Activated naive CD4-positive, alpha-beta T cell treated with anti-CD3 and anti-CD28 coated beads for 36 hours (primary cell): ENCODE measurements around the gene SCN10A. TPM values are rescaled to one million over a fixed set of nuclear protein-coding genes. Genes with fewer than 3 reads are reported as not detected.
A peak's percentile ranks its signal among the peaks of the same experiment; 100 is the strongest.

ENCODE experiments used
- CTCF ChIA-PET: fragments of 350-600 bp; sonication (Branson Sonifier 250); formaldehyde crosslinking; loops from one replicate; lab custom pipeline; 2021; ENCODE audit warnings: antibody characterized with exemption; lab: Charles Lee
- DNase-seq: peaks from one replicate; pipeline ENCODE4 v3.0.0-alpha.2; 2020
- H3K27ac Mint-ChIP-seq: one replicate; pipeline ENCODE4 v1.8.0; 2021; ENCODE audit warnings: mild to moderate bottlenecking, mixed read lengths
- H3K27me3 Mint-ChIP-seq: one replicate; pipeline ENCODE4 v1.8.0; 2021; ENCODE audit warnings: low read depth, mixed read lengths
- H3K36me3 Mint-ChIP-seq: one replicate; pipeline ENCODE4 v1.8.0; 2021; ENCODE audit warnings: low read depth, mixed read lengths
- H3K4me1 Mint-ChIP-seq: one replicate; pipeline ENCODE4 v1.8.0; 2021; ENCODE audit warnings: low read depth, mixed read lengths
- H3K4me3 Mint-ChIP-seq: one replicate; pipeline ENCODE4 v1.8.0; 2021; ENCODE audit warnings: mild to moderate bottlenecking, moderate library complexity, mixed read lengths
- H3K9me3 Mint-ChIP-seq: one replicate; pipeline ENCODE4 v1.8.0; 2021; ENCODE audit warnings: mixed read lengths
- intact Hi-C: fragments of 100-400 bp; cut with micrococcal nuclease; formaldehyde crosslinking; loops from one replicate; pipeline ENCODE4 v1.15.1; 2023
- total RNA-seq, 2 experiments: library from RNA; stranded (reverse); gene quantifications; one replicate each; pipeline ENCODE4 v1.2.3, GENCODE V29; 2021

The SCN10A gene
- total RNA-seq, result not detected

DNA sequence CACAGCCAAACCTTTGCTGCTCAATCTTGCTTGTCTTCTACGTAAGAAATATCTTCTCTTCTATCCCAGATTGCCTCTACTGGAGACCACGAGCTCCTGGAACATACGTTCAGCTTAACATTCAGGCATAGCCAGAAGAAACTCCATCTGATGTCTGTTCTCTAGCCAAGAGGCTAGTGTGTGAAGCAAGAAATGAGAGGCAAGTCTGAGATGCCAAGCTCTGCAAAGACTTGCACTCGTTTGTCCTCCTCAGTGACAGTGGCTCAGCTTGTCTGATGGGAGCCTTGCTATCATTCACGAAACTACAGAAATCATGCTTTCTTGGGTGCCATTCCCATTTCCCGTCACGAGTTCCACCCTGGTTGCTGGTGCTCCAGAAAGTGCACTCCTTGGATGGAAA is at the start of gene SCN10A:
Gene SCN10A, minus strand, starts transcription at position 192 of the 400 bp plus-strand sequence. CDS start 22,207 bp downstream, outside the sequence.
- Mint-ChIP-seq H3K27ac (no peak within 1 kb of the TSS), H3K4me3 (no peak within 1 kb of the TSS), H3K36me3 (no peaks in the 10 kb centered on the region), H3K9me3 (no peaks in the 10 kb centered on the region), H3K27me3 (peaks cover 7% of the 10 kb centered on the region), H3K4me1 (no peaks in the 10 kb centered on the region)
- intact Hi-C loops, result no loop called here
- CTCF ChIA-PET, result interaction anchor here (0.7 kb wide), 1 partner anchor 195 kb away, joined by 4 read pairs; no protein-coding TSS in a partner anchor
- no peak for DNase-seq

DNA sequence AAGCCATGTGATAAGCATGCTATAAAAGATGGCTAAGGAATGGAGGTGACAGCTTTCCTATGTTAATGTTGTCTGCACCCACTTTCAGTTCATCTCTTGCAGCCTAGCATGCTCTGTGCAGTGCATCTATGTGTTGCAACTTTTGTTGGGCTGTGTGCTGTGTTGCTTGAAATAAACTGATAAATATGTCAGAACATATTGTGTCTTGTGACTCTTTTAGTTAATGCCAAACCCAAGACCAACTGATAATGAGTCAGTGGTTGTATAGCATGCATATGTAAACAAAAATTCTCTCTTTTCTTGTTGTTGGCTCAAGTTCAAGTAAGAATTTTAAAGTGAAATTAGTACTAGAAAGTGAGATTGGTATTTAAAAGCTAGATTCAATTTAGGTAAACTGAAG is 37.0 kb upstream of the SCN10A start:
- intact Hi-C loops, result no loop called here
- no peaks in the 10 kb centered on the region for H3K4me1 Mint-ChIP-seq
- DNase-seq, result no peak
- H3K27ac Mint-ChIP-seq, result no peak overlapping the region
- peaks cover 7% of the 10 kb centered on the region for H3K9me3 Mint-ChIP-seq
- no peaks in the 10 kb centered on the region for H3K36me3 Mint-ChIP-seq
- H3K4me3 Mint-ChIP-seq, result no peak overlapping the region
- CTCF ChIA-PET, result interaction anchor here (0.8 kb wide), 1 partner anchor 108 kb away, joined by 4 read pairs; no protein-coding TSS in a partner anchor
- H3K27me3 Mint-ChIP-seq, result no peaks in the 10 kb centered on the region

DNA sequence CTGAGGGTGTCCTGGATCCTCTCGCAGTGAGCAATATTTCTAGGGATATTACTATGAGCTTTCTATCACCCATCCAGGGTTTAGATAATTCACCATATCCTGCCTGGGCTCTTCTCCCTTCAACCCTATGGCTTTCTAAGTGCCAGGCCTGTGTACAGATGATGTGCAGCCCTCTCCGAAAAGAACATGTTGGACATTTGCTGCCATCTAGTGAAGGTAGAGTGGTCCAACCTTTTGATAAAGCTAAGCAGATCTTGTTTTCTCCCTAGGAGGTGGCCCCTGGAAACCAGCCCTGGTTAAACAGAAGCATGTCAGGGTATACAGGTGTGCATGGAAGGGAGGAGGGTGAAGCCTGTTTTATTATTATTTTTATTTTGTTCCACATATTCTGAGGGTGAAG is 27.9 kb upstream of the SCN10A start:
- DNase-seq, result peak; percentile 21
- CTCF ChIA-PET, result interaction anchor here (1.0 to 1.4 kb wide), 2 partner anchors 111 to 323 kb away, joined by 5 read pairs; no protein-coding TSS in a partner anchor
- Mint-ChIP-seq H3K27me3 (peaks cover 2% of the 10 kb centered on the region), H3K27ac (no peak overlapping the region), H3K4me1 (no peaks in the 10 kb centered on the region), H3K4me3 (no peak overlapping the region), H3K9me3 (no peaks in the 10 kb centered on the region), H3K36me3 (no peaks in the 10 kb centered on the region)
- intact Hi-C loops, result loop anchor here (2.0 to 5.0 kb wide), 4 partner anchors 107 to 347 kb away; partner anchors contain the start of gene EXOG

DNA sequence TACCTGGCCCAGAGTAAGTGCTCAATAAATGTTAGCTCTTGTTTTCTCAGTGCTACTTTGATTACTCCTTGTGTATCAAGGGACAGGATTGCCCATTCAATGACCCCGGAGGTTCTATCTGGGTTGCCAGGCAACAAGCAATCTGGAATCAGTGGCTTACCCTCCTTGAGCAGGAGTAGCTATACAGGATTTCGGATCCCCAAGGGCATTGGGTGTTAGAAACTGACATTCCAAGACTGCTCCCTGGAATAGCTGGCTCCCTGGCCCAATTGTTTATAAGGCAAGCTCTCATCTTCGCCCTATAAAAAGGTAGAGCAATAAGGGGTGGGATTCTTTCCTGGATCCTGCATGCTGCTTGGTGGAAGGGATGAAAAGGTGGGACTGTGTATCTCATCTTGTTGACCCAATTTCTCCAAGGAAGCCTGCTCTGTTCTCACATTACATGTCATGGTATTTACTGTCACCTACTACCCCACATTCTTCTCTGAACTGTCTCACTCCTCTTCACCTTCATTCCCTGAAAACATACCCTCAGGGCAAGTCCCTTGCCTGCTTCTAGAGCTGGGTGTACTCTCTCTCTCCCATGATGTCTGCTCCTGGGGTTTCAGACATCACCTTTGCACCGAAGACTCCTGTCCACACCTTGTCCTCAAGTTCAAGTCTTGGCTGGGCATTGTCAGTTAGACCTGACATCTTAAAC is 26.4 kb upstream of the SCN10A start:
- no peak overlapping the region for H3K4me3 Mint-ChIP-seq
- no peaks in the 10 kb centered on the region for H3K4me1 Mint-ChIP-seq
- H3K9me3 Mint-ChIP-seq, result no peaks in the 10 kb centered on the region
- H3K27me3 Mint-ChIP-seq, result peaks cover 2% of the 10 kb centered on the region
- no peak for DNase-seq
- intact Hi-C loops, result loop anchor here (5.0 kb wide), 2 partner anchors 105 to 320 kb away; no protein-coding TSS in a partner anchor
- H3K27ac Mint-ChIP-seq, result no peak overlapping the region
- CTCF ChIA-PET, result interaction anchor here (0.8 kb wide), 1 partner anchor 157 kb away, joined by 3 read pairs; no protein-coding TSS in a partner anchor
- H3K36me3 Mint-ChIP-seq, result no peaks in the 10 kb centered on the region

DNA sequence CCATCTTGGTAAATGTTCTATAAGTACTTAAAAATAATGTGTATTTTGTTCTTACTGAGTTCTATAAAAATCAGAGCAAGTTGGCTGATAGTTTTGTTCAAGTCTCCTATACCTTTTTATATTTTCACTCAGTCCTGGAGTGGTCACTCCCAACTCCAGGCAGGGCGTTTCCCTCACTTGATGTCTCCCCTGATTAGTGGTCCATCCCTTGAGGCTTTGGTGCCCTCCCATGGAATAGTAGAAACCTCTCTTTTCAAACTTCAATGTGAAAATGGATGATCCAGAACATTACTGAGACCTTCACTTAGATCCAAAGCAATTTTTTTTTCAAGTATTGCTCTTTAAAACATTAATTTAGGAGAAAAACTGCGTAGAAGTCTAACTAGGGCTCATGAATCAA is 25.0 kb upstream of the SCN10A start:
- H3K4me1 Mint-ChIP-seq, result no peaks in the 10 kb centered on the region
- intact Hi-C loops, result loop anchor here (5.0 kb wide), 2 partner anchors 104 to 319 kb away; no protein-coding TSS in a partner anchor
- CTCF ChIA-PET, result no interaction called here
- DNase-seq, result no peak
- no peaks in the 10 kb centered on the region for H3K36me3 Mint-ChIP-seq
- H3K4me3 Mint-ChIP-seq, result no peak overlapping the region
- no peaks in the 10 kb centered on the region for H3K27me3 Mint-ChIP-seq
- no peaks in the 10 kb centered on the region for H3K9me3 Mint-ChIP-seq
- no peak overlapping the region for H3K27ac Mint-ChIP-seq

DNA sequence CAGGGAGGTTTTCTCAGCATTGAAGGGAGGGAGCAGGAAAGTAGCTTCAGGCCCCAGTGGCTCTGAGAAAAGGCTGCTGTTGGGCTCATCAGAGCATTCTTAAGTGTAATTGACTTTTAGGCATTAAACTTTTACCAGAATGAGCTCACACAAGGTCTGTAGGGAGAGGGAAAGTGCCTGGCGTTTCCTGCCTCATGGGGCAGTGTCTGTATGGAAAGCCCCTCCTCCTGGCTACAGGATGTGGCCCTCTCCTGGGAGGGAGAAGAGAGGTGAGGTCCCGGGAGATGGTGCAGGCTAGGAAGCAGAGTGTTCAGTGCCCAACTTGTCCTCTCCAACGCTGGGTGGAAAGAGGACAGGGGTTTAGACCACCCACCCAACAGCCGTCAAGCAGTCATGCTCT is 21.3 kb upstream of the SCN10A start:
- Mint-ChIP-seq H3K4me1 (peaks cover 9% of the 10 kb centered on the region), H3K4me3 (no peak overlapping the region), H3K27me3 (no peaks in the 10 kb centered on the region), H3K27ac (no peak overlapping the region), H3K36me3 (no peaks in the 10 kb centered on the region), H3K9me3 (no peaks in the 10 kb centered on the region)
- no peak for DNase-seq
- CTCF ChIA-PET, result interaction anchor here (1.7 kb wide), 1 partner anchor 163 kb away, joined by 3 read pairs; no protein-coding TSS in a partner anchor
- intact Hi-C loops, result no loop called here

DNA sequence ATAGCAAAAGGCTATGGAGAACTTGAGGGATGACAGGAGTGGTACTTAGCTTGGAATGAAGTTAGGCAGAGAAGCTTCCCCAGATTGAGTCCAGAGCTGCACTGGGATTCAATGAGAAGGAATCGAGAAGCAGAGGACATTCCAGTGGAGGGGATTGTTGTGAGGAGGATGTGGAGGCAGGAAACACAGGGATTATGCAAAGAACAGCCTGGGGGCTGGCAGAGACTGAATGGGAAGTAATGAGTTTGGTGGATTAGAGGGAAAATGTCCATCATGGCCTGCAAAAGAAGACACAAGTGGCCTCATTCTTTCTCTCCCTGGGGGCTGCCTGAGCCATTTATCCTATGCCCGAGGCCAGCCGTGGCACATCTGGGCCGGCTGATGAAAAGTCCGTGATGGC is 20.5 kb upstream of the SCN10A start:
- Mint-ChIP-seq H3K9me3 (no peaks in the 10 kb centered on the region), H3K27ac (no peak overlapping the region)
- CTCF ChIA-PET, result no interaction called here

DNA sequence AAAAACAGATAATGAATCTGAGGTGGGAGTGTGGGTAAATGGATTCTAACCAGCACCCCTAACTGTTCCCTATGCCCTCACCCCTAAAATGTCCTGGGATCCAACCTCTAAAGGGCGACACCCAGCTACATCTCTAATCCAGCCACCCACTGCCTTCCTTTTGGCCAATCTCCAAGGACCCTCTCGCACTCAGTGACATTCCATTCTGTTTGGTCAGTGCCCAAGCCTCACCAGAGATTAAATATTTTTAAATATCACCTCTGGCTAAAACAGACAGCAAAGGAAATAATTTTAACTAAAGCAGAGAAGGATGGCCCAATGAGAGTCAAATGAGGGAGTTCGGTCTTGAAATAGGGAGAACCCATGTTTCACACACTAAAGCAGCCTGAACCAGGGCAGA is 19.9 kb upstream of the SCN10A start:
- DNase-seq, result no peak
- H3K9me3 Mint-ChIP-seq, result no peaks in the 10 kb centered on the region
- CTCF ChIA-PET, result no interaction called here
- no peaks in the 10 kb centered on the region for H3K27me3 Mint-ChIP-seq
- no peak overlapping the region for H3K4me3 Mint-ChIP-seq
- peaks cover 9% of the 10 kb centered on the region for H3K4me1 Mint-ChIP-seq
- intact Hi-C loops, result no loop called here
- H3K27ac Mint-ChIP-seq, result no peak overlapping the region
- H3K36me3 Mint-ChIP-seq, result no peaks in the 10 kb centered on the region

More for the DNA sequence above, 20.5 kb upstream of the SCN10A start:
- Mint-ChIP-seq H3K4me1 (peaks cover 9% of the 10 kb centered on the region), H3K4me3 (no peak overlapping the region), H3K27me3 (no peaks in the 10 kb centered on the region), H3K36me3 (no peaks in the 10 kb centered on the region)
- intact Hi-C loops, result no loop called here
- no peak for DNase-seq

DNA sequence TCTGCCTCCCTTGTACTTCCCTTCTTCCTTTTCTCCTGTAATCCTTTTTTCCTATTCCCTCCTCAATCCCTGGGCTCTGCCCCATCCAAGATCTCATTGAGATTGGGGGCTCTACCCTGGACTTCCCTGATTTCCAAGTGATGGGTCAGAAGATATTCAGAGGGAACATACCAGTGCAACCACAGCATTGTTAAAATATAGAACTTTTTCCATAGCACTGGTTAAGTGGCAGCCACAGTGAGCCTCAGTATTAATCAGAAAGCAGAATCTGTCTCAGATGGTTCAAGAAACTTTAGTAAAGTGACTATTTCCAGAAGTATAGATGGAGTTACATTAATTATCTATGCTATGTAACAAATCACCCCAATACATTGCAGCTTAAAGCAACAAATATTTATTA is 18.7 kb upstream of the SCN10A start:
- Mint-ChIP-seq H3K27me3 (no peaks in the 10 kb centered on the region), H3K27ac (peak overlapping the region; percentile 57), H3K9me3 (no peaks in the 10 kb centered on the region), H3K4me1 (peaks cover 9% of the 10 kb centered on the region), H3K4me3 (no peak overlapping the region), H3K36me3 (no peaks in the 10 kb centered on the region)
- CTCF ChIA-PET, result interaction anchor here (0.5 kb wide), 1 partner anchor 173 kb away, joined by 3 read pairs; no protein-coding TSS in a partner anchor
- no peak for DNase-seq
- intact Hi-C loops, result no loop called here

DNA sequence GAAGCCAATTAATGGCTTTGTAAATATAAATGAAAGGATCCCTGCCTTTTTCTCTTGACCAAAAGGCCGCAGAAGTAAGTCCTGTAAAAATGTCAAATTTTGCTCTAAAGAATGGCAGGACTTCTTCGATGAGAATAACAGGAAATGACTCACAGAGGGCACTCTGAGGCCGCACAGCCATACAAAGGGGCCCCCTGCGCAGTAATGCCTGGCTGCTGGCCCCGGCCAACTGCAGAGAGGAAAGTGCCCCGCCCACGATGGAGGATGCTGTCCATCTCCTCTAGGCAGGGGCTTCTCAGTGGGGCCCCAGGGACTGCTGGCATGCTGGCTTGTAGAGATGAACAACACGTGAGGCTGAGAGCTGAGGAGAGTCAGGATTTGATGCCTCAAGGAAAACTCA is 18.1 kb upstream of the SCN10A start:
- Mint-ChIP-seq H3K4me3 (no peak overlapping the region), H3K9me3 (no peaks in the 10 kb centered on the region), H3K36me3 (no peaks in the 10 kb centered on the region), H3K27me3 (no peaks in the 10 kb centered on the region), H3K27ac (no peak overlapping the region), H3K4me1 (peaks cover 9% of the 10 kb centered on the region)
- CTCF ChIA-PET, result interaction anchor here (1.1 kb wide), 1 partner anchor 454 kb away, joined by 3 read pairs; no protein-coding TSS in a partner anchor
- DNase-seq, result peak; percentile 57
- intact Hi-C loops, result no loop called here

DNA sequence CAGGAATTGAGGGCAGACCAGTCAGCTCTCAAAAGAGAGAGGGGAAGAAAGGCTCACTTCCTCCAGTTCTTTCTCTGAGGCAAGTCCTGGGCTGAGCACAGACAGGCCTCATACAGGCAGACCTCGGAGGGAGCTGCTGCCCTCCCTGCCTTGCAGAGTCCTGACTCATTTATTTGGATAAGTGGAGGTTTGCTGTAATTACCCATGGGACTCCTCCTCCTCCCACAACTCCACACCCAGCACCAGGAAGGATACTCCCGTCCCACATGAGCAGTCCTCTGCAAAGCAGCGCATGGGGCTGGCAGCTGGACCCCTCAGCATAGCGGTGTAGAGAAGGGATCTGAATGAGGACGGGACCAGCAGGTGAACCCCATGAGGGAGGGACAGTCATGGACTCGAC is 13.4 kb upstream of the SCN10A start:
- Mint-ChIP-seq H3K4me3 (no peak overlapping the region), H3K4me1 (peaks cover 5% of the 10 kb centered on the region), H3K36me3 (no peaks in the 10 kb centered on the region), H3K9me3 (no peaks in the 10 kb centered on the region), H3K27ac (no peak overlapping the region), H3K27me3 (peaks cover under 1% of the 10 kb centered on the region)
- CTCF ChIA-PET, result no interaction called here
- intact Hi-C loops, result no loop called here
- DNase-seq, result no peak

DNA sequence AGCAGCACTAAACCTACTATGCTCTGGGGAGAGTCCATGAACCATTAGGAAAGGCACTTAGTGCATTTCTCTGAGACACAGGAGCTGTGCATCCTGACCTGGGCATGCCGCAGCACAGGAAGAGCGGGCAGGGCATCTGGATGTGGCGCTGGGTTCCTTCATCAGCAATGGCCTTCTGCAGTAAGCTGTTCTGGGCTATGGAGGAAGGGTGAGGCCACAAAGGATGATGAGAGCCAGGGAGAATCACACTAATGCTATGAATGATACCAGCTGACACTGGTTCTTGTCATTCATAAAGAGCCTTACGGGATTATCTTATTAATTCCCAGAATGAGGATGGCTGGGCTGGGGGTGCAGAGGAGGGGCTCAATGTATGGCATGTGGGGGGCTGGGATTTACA is 12.7 kb upstream of the SCN10A start:
- Mint-ChIP-seq H3K4me3 (no peak overlapping the region), H3K36me3 (no peaks in the 10 kb centered on the region), H3K4me1 (no peaks in the 10 kb centered on the region), H3K27me3 (peaks cover 5% of the 10 kb centered on the region), H3K9me3 (no peaks in the 10 kb centered on the region), H3K27ac (no peak overlapping the region)
- CTCF ChIA-PET, result interaction anchor here (0.7 to 1.2 kb wide), 2 partner anchors 202 to 463 kb away, joined by 3 read pairs; no protein-coding TSS in a partner anchor
- DNase-seq, result no peak
- intact Hi-C loops, result no loop called here
